Heart left ventricle (tissue), 16 donors: ENCODE data around the gene ZNF683. TPM values are rescaled to one million over a fixed set of nuclear protein-coding genes. Genes with fewer than 3 reads are reported as not detected.
"Not testable (repeated sequence)": the region's sequence is repeated elsewhere in the genome, so short reads cannot be mapped to it uniquely, and the experiment has no call there.

Source experiments
- ATAC-seq, 4 donors: fragments of 200-7000 bp; cut with Tn5 transposase; one replicate each; pipeline ENCODE4 v1.9.1; 2020 to 2022; ENCODE audit warnings: moderate library complexity in 4 of 4, mild to moderate bottlenecking in 3 of 4, moderate number of reproducible peaks in 1 of 4
- DNase-seq, 5 donors: peaks; one replicate each; pipeline ENCODE4 v3.0.0-alpha.2; 2020
- H3K27ac ChIP-seq, 12 donors: fragments of 200-600 bp; sonication (generic) in 4 of 12; one replicate each; pipeline versions ENCODE4 v1.5.0 to v1.8.0; 2016 to 2022; ENCODE audit warnings: mild to moderate bottlenecking in 2 of 12
- H3K27me3 ChIP-seq, 9 donors: fragments of 200-600 bp; sonication (generic) in 2 of 9; one replicate each; pipeline versions ENCODE4 v1.5.1 to v1.8.0; 2016 to 2022; ENCODE audit warnings: mild to moderate bottlenecking in 3 of 9
- H3K36me3 ChIP-seq, 9 donors: fragments of 200-600 bp; sonication (generic) in 2 of 9; one replicate each; pipeline versions ENCODE4 v1.5.0 to v1.8.0; 2018 to 2022; ENCODE audit warnings: mild to moderate bottlenecking in 2 of 9
- H3K4me1 ChIP-seq, 12 donors: fragments of 200-600 bp; sonication (generic) in 4 of 12; one replicate each; pipeline versions ENCODE4 v1.5.0 to v1.8.0; 2016 to 2022; ENCODE audit warnings: mild to moderate bottlenecking in 3 of 12
- H3K4me3 ChIP-seq, 12 donors: fragments of 200-600 bp; sonication (generic) in 4 of 12; one replicate each; pipeline versions ENCODE4 v1.5.0 to v1.8.0; 2017 to 2022; ENCODE audit warnings: mild to moderate bottlenecking in 9 of 12, moderate library complexity in 4 of 12
- H3K9me3 ChIP-seq, 12 donors: fragments of 200-600 bp; sonication (generic) in 4 of 12; one replicate each; pipeline versions ENCODE4 v1.5.0 to v1.8.0; 2016 to 2022; ENCODE audit warnings: mild to moderate bottlenecking in 1 of 12
- POLR2A ChIP-seq, 2 donors: fragments of 450-650 bp; IDR thresholded peaks; one replicate each; pipeline ENCODE4 v1.6.1; 2017; ENCODE audit warnings: antibody characterized with exemption in 2 of 2, mild to moderate bottlenecking in 2 of 2, moderate library complexity in 2 of 2
- WGBS, 4 donors: extraction: QIAGEN DNeasy Blood & Tissue Kit in 2 of 4; methylation state at CpG; one replicate each; pipeline versions ENCODE4 v1.1.5 to v1.1.7; 2013 to 2018; 5-methylcytosine and 5-hydroxymethylcytosine counted together
- intact Hi-C, 10 donors: fragments of 100-400 bp; cut with DNase I; formaldehyde crosslinking; loops; one replicate each; pipeline versions ENCODE4 v1.11.1 to v1.14.2; 2022
- long read RNA-seq, 3 donors: library from polyadenylated mRNA; unstranded; transcript quantifications; one replicate each; pipeline ENCODE4 v2.0.0, GENCODE V29; 2020 to 2021
- polyA plus RNA-seq, 2 donors: library from polyadenylated mRNA; stranded (reverse); fragments of 200-250 nt; gene quantifications; one replicate each; pipeline ENCODE4 v1.2.3, GENCODE V29; 2013
- total RNA-seq, 9 donors: library from RNA; depleted of rRNA in 2 of 9; stranded (reverse); fragments of >200 nt in 2 of 9; fragmentation: NEBNext Ultra II Directional in 3 of 9; extraction: Animal tissue kit (Norgen Biotek cat#: 25700) in 3 of 9; gene quantifications; one replicate each; pipeline versions ENCODE4 v1.1.0 to v1.2.4, GENCODE V29; 2016 to 2023
- TF ChIP-seq, protein P1 (sequence below), 12 donors: fragments of 200-600 bp; sonication (generic) in 4 of 12; IDR thresholded peaks; one replicate each; pipeline versions ENCODE4 v1.5.0 to v1.8.0; 2018 to 2022; ENCODE audit warnings: antibody characterized with exemption in 12 of 12, mild to moderate bottlenecking in 5 of 12
- donor health status: ischemic (EF 13 %, LVEDD 7.1; RV severe dilation, severe dysfunction).
- donor health status: healthy with polysubstance abuse.
- donor health status: DM: no; HTN: yes; CAD: no.
- donor health status: DM: no; HTN: no; CAD: no.
- donor health status: ischemic (EF 25% LVEDD 6.9; RV normal size, moderate dysfunction).
- donor health status: ischemic (EF 25% LVEDD 5.7; RV mildly dilated, moderate dysfunction).
- donor health status: healthy.
- donor health status: DM: yes; HTN: yes; CAD: no.
- donor health status: ischemic (EF 35%, LVEDD 5.7; RV mildly dilated, moderate dysfunction).
- donor health status: nonischemic (EF 11% LVEDD 7.7; RV severe dilation, severe dysfunction).
- donor health status: DM: yes; HTN: yes; CAD: no.
- donor health status: PGD.
- donor health status: ischemic (EF 29% LVEDD 5.4; RV normal size, mild dysfunction).
- donor health status: nonischemic (EF 23%, LVEDD 6.1; RV moderate dilation, normal function).

Gene ZNF683
- total RNA-seq: 1 to 10 TPM in 1 of 9 donors, under 1 TPM in 2, not detected in 6; 0.28 to 1.2 (median 0.48) TPM
- under 1 TPM in 1 of 2 donors, not detected in 1; 0.04 TPM for polyA plus RNA-seq
- long read RNA-seq, donor 1: 0 reads
- long read RNA-seq, donor 2: 0 reads
- long read RNA-seq, donor 3: 0 reads

DNA sequence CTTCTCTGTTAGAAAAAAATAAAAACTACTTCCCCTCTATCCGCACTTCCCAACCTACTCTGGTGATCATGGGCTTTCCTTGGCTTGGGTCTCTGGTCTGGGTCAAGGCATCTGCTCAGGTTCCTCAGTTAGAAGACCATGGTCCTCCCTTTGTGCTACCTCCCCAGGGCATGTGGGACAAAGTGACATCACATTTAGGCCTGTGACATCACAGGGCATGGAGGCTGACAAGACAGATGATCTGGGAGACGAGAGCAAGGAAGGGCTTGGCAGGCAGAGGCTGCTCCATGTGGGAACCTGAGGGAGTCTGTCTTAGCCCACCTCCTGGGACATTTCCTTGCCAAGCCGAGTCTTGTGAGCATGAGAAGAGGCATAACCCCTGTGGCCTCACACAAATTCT, at the start of gene ZNF683:
TSS of gene ZNF683 (minus strand) at position 140 of the 400 bp plus-strand sequence. CDS start 4,179 bp downstream, outside the sequence.
- H3K27ac ChIP-seq, DNase-seq, H3K36me3 ChIP-seq, H3K4me3 ChIP-seq, intact Hi-C loops, ATAC-seq, H3K9me3 ChIP-seq: not testable (repeated sequence)
- Histone ChIP-seq H3K27me3 (peaks cover 0 to 17% (median 0%) of the 10 kb centered on the region in 9 donors), H3K4me1 (peaks cover 0 to 33% (median 0%) of the 10 kb centered on the region in 12 donors)
- 56 to 75% (median 67%) methylated on average over 2 to 3 of the region's 3 CpGs for WGBS, 4 donors

DNA sequence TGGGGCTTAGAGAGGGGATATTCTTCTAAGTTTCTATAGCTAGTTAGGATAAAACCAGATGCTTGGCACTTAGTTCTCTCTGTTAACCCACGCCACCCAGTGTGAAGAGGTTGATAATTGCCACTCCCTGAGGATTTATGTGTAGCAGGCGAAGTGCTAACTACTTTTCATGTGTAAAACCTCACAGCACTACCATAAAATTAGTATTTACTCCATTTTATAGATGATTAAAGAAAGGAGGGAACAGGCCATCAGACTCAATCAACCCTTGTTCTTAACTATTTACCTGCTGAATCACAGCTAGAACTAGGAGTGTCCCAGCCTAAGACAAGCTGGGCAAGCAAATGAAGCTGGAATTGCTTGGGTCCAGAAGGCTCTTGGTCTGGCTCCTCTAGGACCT, 46.9 kb upstream of the ZNF683 start:
- 73 to 83% (median 81%) methylated on average over 2 of the region's 2 CpGs for whole genome bisulfite sequencing, 4 donors

DNA sequence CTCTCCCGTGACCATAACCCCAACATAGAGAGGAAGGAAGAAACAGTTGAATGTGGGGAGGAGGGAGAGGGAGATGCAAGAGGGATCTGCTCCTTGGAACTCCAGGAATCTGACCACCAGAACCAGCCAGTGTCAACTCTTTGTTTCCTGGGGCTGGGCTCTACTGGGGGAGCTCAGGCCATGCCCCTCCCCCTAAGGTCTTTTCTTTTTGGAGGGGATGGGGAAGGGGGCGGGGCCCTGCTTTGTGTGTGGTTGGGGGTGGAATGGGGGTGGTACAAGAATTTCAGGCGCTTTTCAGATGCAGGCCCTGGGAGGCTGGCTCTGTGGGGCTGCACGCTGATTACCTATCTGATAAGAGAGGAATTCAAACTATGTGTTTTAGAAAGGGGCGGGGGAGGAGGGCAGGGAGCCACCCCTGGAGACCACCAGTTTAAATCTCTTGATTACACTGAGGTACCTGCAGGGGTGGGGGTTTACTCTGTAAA, 46.4 kb upstream of the ZNF683 start:
- TF ChIP-seq POLR2A (IDR thresholded peaks at IDR 0.05): no peak
- TF ChIP-seq, protein P1, sequence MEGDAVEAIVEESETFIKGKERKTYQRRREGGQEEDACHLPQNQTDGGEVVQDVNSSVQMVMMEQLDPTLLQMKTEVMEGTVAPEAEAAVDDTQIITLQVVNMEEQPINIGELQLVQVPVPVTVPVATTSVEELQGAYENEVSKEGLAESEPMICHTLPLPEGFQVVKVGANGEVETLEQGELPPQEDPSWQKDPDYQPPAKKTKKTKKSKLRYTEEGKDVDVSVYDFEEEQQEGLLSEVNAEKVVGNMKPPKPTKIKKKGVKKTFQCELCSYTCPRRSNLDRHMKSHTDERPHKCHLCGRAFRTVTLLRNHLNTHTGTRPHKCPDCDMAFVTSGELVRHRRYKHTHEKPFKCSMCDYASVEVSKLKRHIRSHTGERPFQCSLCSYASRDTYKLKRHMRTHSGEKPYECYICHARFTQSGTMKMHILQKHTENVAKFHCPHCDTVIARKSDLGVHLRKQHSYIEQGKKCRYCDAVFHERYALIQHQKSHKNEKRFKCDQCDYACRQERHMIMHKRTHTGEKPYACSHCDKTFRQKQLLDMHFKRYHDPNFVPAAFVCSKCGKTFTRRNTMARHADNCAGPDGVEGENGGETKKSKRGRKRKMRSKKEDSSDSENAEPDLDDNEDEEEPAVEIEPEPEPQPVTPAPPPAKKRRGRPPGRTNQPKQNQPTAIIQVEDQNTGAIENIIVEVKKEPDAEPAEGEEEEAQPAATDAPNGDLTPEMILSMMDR (IDR thresholded peaks at IDR 0.05): no peak
- 21 to 36% (median 29%) methylated on average over 5 of the region's 5 CpGs for WGBS, 4 donors
- intact Hi-C loops: loop anchor here in 1 of 10 donors (5.0 kb wide), 1 partner anchor 317 kb away; no protein-coding TSS in a partner anchor
- H3K4me1 ChIP-seq: no peaks in the 10 kb centered on the region
- no peaks in the 10 kb centered on the region for H3K9me3 ChIP-seq
- DNase-seq (no peak), ATAC-seq (no peak)
- H3K36me3 ChIP-seq: no peaks in the 10 kb centered on the region
- no peak overlapping the region for H3K4me3 ChIP-seq
- no peak overlapping the region for H3K27ac ChIP-seq
- peaks cover 0 to 41% (median 4%) of the 10 kb centered on the region in 9 donors for H3K27me3 ChIP-seq

More for the DNA sequence above, 46.9 kb upstream of the ZNF683 start:
- Histone ChIP-seq H3K27ac (no peak overlapping the region), H3K4me1 (no peaks in the 10 kb centered on the region), H3K4me3 (no peak overlapping the region), H3K27me3 (peaks cover 0 to 35% (median 0%) of the 10 kb centered on the region in 9 donors), H3K9me3 (no peaks in the 10 kb centered on the region), H3K36me3 (no peaks in the 10 kb centered on the region)
- ATAC-seq (no peak), DNase-seq (no peak)
- TF ChIP-seq POLR2A (IDR thresholded peaks at IDR 0.05): no peak
- TF ChIP-seq, protein P1 (IDR thresholded peaks at IDR 0.05): no peak
- intact Hi-C loops: loop anchor here in 1 of 10 donors (5.0 kb wide), 1 partner anchor 317 kb away; no protein-coding TSS in a partner anchor

DNA sequence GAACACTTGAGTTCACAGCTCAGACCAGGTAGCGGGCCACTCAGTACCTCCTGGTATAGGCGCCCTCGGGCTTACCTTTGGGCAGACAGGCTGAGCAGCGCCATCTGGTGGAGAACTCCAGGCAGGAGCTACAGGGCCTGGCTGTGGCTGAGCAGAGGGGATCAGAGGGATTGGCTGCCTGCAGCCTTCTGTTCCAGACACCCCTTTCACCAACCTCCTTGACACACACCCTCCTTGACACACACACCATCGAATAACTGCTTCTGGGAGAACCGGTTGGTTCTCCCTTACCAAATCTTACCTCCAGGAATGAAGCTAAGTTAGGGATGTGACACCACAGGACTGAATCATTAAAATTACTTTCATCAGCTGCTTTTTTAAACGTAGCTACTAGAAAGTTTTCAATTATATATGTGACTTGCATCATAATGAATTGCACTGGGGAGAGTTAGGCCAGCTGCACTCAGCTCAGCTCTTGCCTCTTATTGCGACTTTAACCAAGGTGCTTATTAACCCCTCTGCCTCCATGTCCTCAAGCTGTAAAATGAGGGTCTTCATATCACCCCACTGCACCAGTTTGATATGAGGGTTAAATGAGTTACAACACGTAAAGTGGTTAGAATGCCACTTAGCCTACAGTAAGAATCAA, 44.7 kb upstream of the ZNF683 start:
- DNase-seq: peak; percentile 51 to 86 (median 69)
- ATAC-seq: peak; percentile 67 to 84 (median 81)
- intact Hi-C loops: loop anchor here in 1 of 10 donors (5.0 kb wide), 1 partner anchor 315 kb away; no protein-coding TSS in a partner anchor
- Histone ChIP-seq H3K36me3 (no peaks in the 10 kb centered on the region), H3K9me3 (no peaks in the 10 kb centered on the region), H3K27me3 (peaks cover 7 to 52% (median 20%) of the 10 kb centered on the region in 9 donors), H3K4me3 (no peak overlapping the region), H3K27ac (no peak overlapping the region), H3K4me1 (no peaks in the 10 kb centered on the region)
- WGBS, 4 donors: 19 to 35% (median 21%) methylated on average over 5 to 9 of the region's 9 CpGs
- no peak for TF ChIP-seq POLR2A (IDR thresholded peaks at IDR 0.05)
- TF ChIP-seq, protein P1 (IDR thresholded peaks at IDR 0.05): peak; percentile 57 to 89 (median 76)
